ENCODE measurements around the gene NHEJ1. TPM values are rescaled to one million over a fixed set of nuclear protein-coding genes. Genes with fewer than 3 reads are reported as not detected.

Gene NHEJ1
- total and polyA plus RNA-seq, 2 of the 13 experiments (the other 11 are each of a cell fraction or from before 2014, with no cell fraction given): 30.0 to 30.7 TPM

DNA sequence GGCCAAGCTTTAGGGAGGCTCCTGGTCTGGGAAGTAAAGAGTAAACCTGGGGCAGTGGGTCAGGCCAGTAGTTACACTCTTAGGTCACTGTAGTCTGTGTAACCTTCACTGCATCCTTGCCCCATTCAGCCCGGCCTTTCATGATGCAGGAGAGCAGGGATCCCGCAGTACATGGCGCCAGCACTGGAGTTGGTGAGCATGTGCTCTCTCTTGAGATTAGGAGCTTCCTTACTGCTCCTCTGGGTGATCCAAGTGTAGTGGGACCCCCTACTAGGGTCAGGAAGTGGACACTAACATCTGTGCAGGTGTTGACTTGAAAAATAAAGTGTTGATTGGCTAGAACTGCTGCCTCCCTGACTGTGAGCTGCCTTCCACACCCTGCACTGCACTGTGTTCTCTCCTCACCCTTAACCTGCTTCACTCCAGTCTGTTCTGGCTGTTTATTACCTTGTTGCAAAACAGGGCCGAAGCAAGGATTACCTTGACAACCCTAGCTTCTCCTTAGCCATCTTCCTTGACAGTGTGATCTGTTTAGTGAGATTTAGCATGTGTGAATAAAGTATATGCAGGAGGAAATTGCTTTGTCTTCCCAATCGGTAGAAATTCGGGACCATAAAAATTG lies 22.6 kb upstream of the NHEJ1 start:
- no peaks in the 10 kb centered on the region; a peak in 1 of 5 replicates for H3K27me3 ChIP-seq (ENCODE audit: control insufficient read depth in 1 of 2, insufficient read depth in 2 of 2, low read length in 2 of 2)
- BruUV-seq (replicated peaks): no TSS peak
- H4K20me1 ChIP-seq (ENCODE audit: insufficient read depth, low read length): no peaks in the 10 kb centered on the region
- DNase-seq (ENCODE audit: low spot score): no peak
- in situ Hi-C loops (cut with HindIII; ENCODE audit: extremely low pct_ligation_motif_present, low pct_unique_long_range_greater_than_20kb) (no loop called here), intact Hi-C loops (cut with micrococcal nuclease; ENCODE audit: unreplicated experiment) (no loop called here)
- POLR2A ChIA-PET: interaction anchor here (1.2 to 4.8 kb wide), 4 partner anchors 10 to 25 kb away, joined by 4 to 21 read pairs (median 11); partner anchors contain the start of gene ZFAND2B
- CTCF ChIA-PET (ENCODE audit: low intra/inter-chr PET ratio, low total read pairs): no interaction called here
- H3K4me3 ChIP-seq (replicated peaks in 1 of 3; ENCODE audit: insufficient read depth in 1 of 3, low read depth in 2 of 3, low read length in 3 of 3): no peak overlapping the region
- no peak for TF ChIP-seq PRPF4 (IDR thresholded peaks at IDR 0.05; ENCODE audit: low read depth, low read length, poor library complexity, severe bottlenecking)
- no peak for TF ChIP-seq NCOR1 (IDR thresholded peaks at IDR 0.05; ENCODE audit: borderline replicate concordance, low read length)
- TF ChIP-seq ZNF256 (CRISPR knock-in tag; conservative IDR thresholded peaks at IDR 0.05): no peak
- TF ChIP-seq, protein P1, sequence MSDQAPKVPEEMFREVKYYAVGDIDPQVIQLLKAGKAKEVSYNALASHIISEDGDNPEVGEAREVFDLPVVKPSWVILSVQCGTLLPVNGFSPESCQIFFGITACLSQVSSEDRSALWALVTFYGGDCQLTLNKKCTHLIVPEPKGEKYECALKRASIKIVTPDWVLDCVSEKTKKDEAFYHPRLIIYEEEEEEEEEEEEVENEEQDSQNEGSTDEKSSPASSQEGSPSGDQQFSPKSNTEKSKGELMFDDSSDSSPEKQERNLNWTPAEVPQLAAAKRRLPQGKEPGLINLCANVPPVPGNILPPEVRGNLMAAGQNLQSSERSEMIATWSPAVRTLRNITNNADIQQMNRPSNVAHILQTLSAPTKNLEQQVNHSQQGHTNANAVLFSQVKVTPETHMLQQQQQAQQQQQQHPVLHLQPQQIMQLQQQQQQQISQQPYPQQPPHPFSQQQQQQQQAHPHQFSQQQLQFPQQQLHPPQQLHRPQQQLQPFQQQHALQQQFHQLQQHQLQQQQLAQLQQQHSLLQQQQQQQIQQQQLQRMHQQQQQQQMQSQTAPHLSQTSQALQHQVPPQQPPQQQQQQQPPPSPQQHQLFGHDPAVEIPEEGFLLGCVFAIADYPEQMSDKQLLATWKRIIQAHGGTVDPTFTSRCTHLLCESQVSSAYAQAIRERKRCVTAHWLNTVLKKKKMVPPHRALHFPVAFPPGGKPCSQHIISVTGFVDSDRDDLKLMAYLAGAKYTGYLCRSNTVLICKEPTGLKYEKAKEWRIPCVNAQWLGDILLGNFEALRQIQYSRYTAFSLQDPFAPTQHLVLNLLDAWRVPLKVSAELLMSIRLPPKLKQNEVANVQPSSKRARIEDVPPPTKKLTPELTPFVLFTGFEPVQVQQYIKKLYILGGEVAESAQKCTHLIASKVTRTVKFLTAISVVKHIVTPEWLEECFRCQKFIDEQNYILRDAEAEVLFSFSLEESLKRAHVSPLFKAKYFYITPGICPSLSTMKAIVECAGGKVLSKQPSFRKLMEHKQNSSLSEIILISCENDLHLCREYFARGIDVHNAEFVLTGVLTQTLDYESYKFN (CRISPR knock-in tag; conservative IDR thresholded peaks at IDR 0.05): no peak
- no peak for TF ChIP-seq ZNF431 (CRISPR knock-in tag; IDR thresholded peaks at IDR 0.05; ENCODE audit: borderline replicate concordance, low read depth)
- no peak overlapping the region for H3K4me2 ChIP-seq (ENCODE audit: low read depth, low read length)
- no peak overlapping the region for H2AFZ ChIP-seq (ENCODE audit: low read length)
- H3K79me2 ChIP-seq (ENCODE audit: insufficient read depth, low read length): peaks cover 17% of the 10 kb centered on the region
- peaks cover 14% of the 10 kb centered on the region for H3K4me1 ChIP-seq (ENCODE audit: insufficient read depth, low read length)
- FAIRE-seq: no peak
- no peak overlapping the region for H3K9ac ChIP-seq (ENCODE audit: insufficient read depth, low read depth, low read length)
- peaks cover 30 to 48% of the 10 kb centered on the region in 2 experiments for H3K36me3 ChIP-seq (replicated peaks in 1 of 2; ENCODE audit: control insufficient read depth in 1 of 2, insufficient read depth in 2 of 2, low read length in 2 of 2)
- ATAC-seq: no peak
- WGBS (ENCODE audit: low lambda C conversion rate): 98% methylated on average over 6 of the region's 6 CpGs
- H3K27ac ChIP-seq (ENCODE audit: extremely low read length, insufficient read depth, low read length): no peak overlapping the region
- H3K9me3 ChIP-seq (ENCODE audit: low read length): no peaks in the 10 kb centered on the region

Measured in HepG2 (cell line).